A673 (cell line): ENCODE measurements around the gene MAN2A2. TPM values are rescaled to one million over a fixed set of nuclear protein-coding genes. Genes with fewer than 3 reads are reported as not detected.
A peak's percentile ranks its signal among the peaks of the same experiment; 100 is the strongest.

Source experiments
- BruUV-seq: library from RNA; stranded (reverse); fragments of 400-500 nt; replicated peaks from 2 replicates; lab custom pipeline; 2021; lab: Mats Ljungman, UMichigan
- CTCF ChIA-PET: fragments of 300-600 bp; sonication (Branson Sonifier 250); formaldehyde crosslinking; loops from one replicate; lab custom pipeline; 2022; ENCODE audit warnings: antibody characterized with exemption; lab: Charles Lee
- POLR2A ChIA-PET: fragments of 300-600 bp; sonication (Branson Sonifier 250); formaldehyde crosslinking; loops from one replicate; lab custom pipeline; 2022; ENCODE audit warnings: antibody characterized with exemption; ENCODE audit not compliant: low non-redundant PET; lab: Charles Lee
- DNase-seq: peaks from one replicate; pipeline ENCODE4 v3.0.0-alpha.2; 2015; ENCODE audit warnings: low spot score
- H3K27ac ChIP-seq: fragments of 200-600 bp; sonication (generic); 2 replicates; pipeline ENCODE4 v1.5.1; 2016; ENCODE audit warnings: mixed run types, low read depth, mild to moderate bottlenecking, mixed read lengths, antibody characterized with exemption, low read length; ENCODE audit not compliant: poor library complexity, severe bottlenecking
- H3K27me3 ChIP-seq: fragments of 200-600 bp; sonication (generic); replicated peaks from 2 replicates; pipeline ENCODE4 v1.6.1; 2017; ENCODE audit warnings: mixed run types, low read depth, mild to moderate bottlenecking, mixed read lengths, antibody characterized with exemption, low read length; ENCODE audit not compliant: insufficient read depth, poor library complexity
- H3K36me3 ChIP-seq: fragments of 200-600 bp; sonication (generic); 2 replicates; pipeline ENCODE4 v1.6.1; 2016; ENCODE audit warnings: mixed run types, mild to moderate bottlenecking, mixed read lengths, antibody characterized with exemption, low read length; ENCODE audit not compliant: insufficient read depth, poor library complexity, severe bottlenecking
- H3K4me1 ChIP-seq: fragments of 200-600 bp; sonication (generic); 2 replicates; pipeline ENCODE4 v1.6.1; 2017; ENCODE audit warnings: mixed run types, mild to moderate bottlenecking, mixed read lengths, antibody characterized with exemption, low read length; ENCODE audit not compliant: insufficient read depth, poor library complexity, severe bottlenecking
- H3K4me3 ChIP-seq: fragments of 200-600 bp; sonication (generic); 2 replicates; pipeline ENCODE4 v1.5.1; 2016; ENCODE audit warnings: low read depth, mixed run types, mild to moderate bottlenecking, mixed read lengths, low read length; ENCODE audit not compliant: poor library complexity, severe bottlenecking
- H3K9me3 ChIP-seq: fragments of 200-600 bp; sonication (generic); 2 replicates; pipeline ENCODE4 v1.6.1; 2016; ENCODE audit warnings: mixed run types, low read depth, mild to moderate bottlenecking, mixed read lengths, antibody characterized with exemption, low read length; ENCODE audit not compliant: poor library complexity, severe bottlenecking
- CTCF ChIP-seq: fragments of 300-800, 200-600 bp; sonication (generic); conservative IDR thresholded peaks from 2 replicates; pipeline ENCODE4 v1.5.1; 2017; ENCODE audit warnings: low read depth, mild to moderate bottlenecking, antibody characterized with exemption, low read length, moderate library complexity, mixed read lengths
- EZH2 ChIP-seq: fragments of 200-600 bp; sonication (generic); IDR thresholded peaks from 2 replicates; pipeline ENCODE4 v1.6.1; 2017; ENCODE audit warnings: borderline replicate concordance, low read depth, mild to moderate bottlenecking, mixed read lengths, antibody characterized with exemption, low read length; ENCODE audit not compliant: poor library complexity, severe bottlenecking
- intact Hi-C: fragments of 100-400 bp; cut with micrococcal nuclease; formaldehyde crosslinking; loops from one replicate; pipeline ENCODE4 v1.10.0; 2022; ENCODE audit not compliant: unreplicated experiment
- total RNA-seq: library from RNA; stranded (reverse); gene quantifications from 2 replicates; pipeline ENCODE4 v1.2.3, GENCODE V29; 2021

The MAN2A2 gene
- total RNA-seq, 1 experiment from 2014 or later = 75.7 TPM

- POLR2A ChIA-PET = no interaction called here
- TF ChIP-seq CTCF (0 out of 2 replicates have a peak, but pooled peaks have one; percentile 20), EZH2 (no peak)
- Histone ChIP-seq H3K9me3 (no peaks in the 10 kb centered on the region), H3K27ac (no peak overlapping the region), H3K27me3 (no peaks in the 10 kb centered on the region), H3K4me1 (no peaks in the 10 kb centered on the region), H3K36me3 (peaks cover 6% of the 10 kb centered on the region), H3K4me3 (no peak overlapping the region)
- CTCF ChIA-PET = interaction anchor here (0.5 to 2.5 kb wide), 8 partner anchors 9 to 568 kb away, joined by 3 to 17 read pairs (median 5); partner anchors contain the start of gene BLM
- intact Hi-C loops = loop anchor here (1.0 to 5.0 kb wide), 4 partner anchors 179 to 566 kb away; no protein-coding TSS in a partner anchor
- BruUV-seq = no TSS peak
- no peak for DNase-seq
Observed at GRCh38 chr15:90886291-90886614, 16.8 kb upstream of the MAN2A2 start.

- ChIA-PET POLR2A (no interaction called here), CTCF (interaction anchor here (0.9 to 2.5 kb wide), 3 partner anchors 8 to 239 kb away, joined by 3 to 17 read pairs (median 6); no protein-coding TSS in a partner anchor)
- H3K36me3 ChIP-seq = no peaks in the 10 kb centered on the region
- H3K4me3 ChIP-seq = no peak overlapping the region
- TF ChIP-seq CTCF (no peak), EZH2 (no peak)
- no peak for DNase-seq
- H3K9me3 ChIP-seq = no peaks in the 10 kb centered on the region
- no peaks in the 10 kb centered on the region for H3K27me3 ChIP-seq
- H3K4me1 ChIP-seq = no peaks in the 10 kb centered on the region
- BruUV-seq = no TSS peak
- intact Hi-C loops = loop anchor here (5.0 kb wide), 2 partner anchors 180 to 400 kb away; no protein-coding TSS in a partner anchor
- no peak overlapping the region for H3K27ac ChIP-seq
Observed at GRCh38 chr15:90887037-90887481, 16.0 kb upstream of the MAN2A2 start.

DNA sequence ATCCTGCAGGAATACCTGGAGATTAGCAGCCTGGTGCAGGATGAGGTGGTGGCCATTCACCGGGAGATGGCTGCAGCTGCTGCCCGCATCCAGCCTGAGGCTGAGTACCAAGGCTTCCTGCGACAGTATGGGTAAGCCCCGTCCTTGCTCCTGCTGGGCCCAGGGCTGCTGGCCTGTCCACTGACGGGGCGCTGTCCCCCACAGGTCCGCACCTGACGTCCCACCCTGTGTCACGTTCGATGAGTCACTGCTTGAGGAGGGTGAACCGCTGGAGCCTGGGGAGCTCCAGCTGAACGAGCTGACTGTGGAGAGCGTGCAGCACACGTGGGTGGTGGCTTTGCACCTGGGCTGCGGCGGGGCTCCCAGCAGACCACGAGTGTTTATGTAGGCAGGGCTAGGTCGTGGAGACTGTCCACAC lies 13.8 kb upstream of the MAN2A2 start:
- Histone ChIP-seq H3K4me3 (no peak overlapping the region), H3K9me3 (no peaks in the 10 kb centered on the region), H3K4me1 (no peaks in the 10 kb centered on the region), H3K36me3 (no peaks in the 10 kb centered on the region), H3K27ac (no peak overlapping the region), H3K27me3 (no peaks in the 10 kb centered on the region)
- ChIA-PET CTCF (interaction anchor here (0.5 kb wide), 1 partner anchor 11 kb away, joined by 4 read pairs; no protein-coding TSS in a partner anchor), POLR2A (no interaction called here)
- intact Hi-C loops = loop anchor here (5.0 kb wide), 2 partner anchors 182 to 402 kb away; no protein-coding TSS in a partner anchor
- no TSS peak for BruUV-seq
- no peak for DNase-seq
- TF ChIP-seq EZH2 (no peak), CTCF (no peak)
